ENCODE data around the gene NELFA.
"Not testable (repeated sequence)": the region's sequence is repeated elsewhere in the genome, so short reads cannot be mapped to it uniquely, and the experiment has no call there.

Gene NELFA

DNA sequence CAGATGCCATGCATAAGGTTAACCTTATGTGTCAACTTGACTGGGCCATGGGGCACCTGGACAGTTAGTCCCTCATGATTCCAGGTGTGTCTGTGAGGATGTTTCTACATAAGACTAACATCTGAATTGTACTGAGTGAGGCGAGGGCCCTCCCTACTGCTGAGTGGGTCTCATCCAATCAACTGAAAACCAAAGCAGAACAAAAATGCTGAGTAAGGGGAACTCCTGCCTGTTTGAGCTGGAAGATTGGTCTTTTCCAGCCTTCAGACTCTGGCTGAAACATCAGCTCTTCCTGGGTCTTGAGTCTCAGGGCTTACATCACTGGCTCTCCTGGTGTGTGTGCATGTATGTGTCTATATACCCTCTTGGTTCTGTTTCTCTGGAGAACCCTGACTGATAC is 13.8 kb downstream of the NELFA start:
- POLR2A ChIA-PET (ENCODE audit: low non-redundant PET), result no interaction called here
- CTCF ChIA-PET, result no interaction called here

GRCh38 chr4:1993718-1994516 is 14.9 kb downstream of the NELFA start:
- DNase-seq (ENCODE audit: low spot score); H3K27ac ChIP-seq; POLR2A ChIA-PET (ENCODE audit: low non-redundant PET): not testable (repeated sequence)
- CTCF ChIA-PET, result interaction anchor here (0.6 kb wide), 1 partner anchor 845 kb away, joined by 4 read pairs; no protein-coding TSS in a partner anchor

More for the DNA sequence above, 13.8 kb downstream of the NELFA start:
- no peak for DNase-seq (ENCODE audit: low spot score)
- no peak overlapping the region for H3K27ac ChIP-seq
- TF ChIP-seq, protein P1, sequence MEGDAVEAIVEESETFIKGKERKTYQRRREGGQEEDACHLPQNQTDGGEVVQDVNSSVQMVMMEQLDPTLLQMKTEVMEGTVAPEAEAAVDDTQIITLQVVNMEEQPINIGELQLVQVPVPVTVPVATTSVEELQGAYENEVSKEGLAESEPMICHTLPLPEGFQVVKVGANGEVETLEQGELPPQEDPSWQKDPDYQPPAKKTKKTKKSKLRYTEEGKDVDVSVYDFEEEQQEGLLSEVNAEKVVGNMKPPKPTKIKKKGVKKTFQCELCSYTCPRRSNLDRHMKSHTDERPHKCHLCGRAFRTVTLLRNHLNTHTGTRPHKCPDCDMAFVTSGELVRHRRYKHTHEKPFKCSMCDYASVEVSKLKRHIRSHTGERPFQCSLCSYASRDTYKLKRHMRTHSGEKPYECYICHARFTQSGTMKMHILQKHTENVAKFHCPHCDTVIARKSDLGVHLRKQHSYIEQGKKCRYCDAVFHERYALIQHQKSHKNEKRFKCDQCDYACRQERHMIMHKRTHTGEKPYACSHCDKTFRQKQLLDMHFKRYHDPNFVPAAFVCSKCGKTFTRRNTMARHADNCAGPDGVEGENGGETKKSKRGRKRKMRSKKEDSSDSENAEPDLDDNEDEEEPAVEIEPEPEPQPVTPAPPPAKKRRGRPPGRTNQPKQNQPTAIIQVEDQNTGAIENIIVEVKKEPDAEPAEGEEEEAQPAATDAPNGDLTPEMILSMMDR (conservative IDR thresholded peaks at IDR 0.05; ENCODE audit: low read depth), result no peak

GRCh38 chr4:1993169-1993516 is 15.6 kb downstream of the NELFA start:
- ChIA-PET POLR2A (ENCODE audit: low non-redundant PET) (no interaction called here), CTCF (no interaction called here)
- H3K27ac ChIP-seq, result no peak overlapping the region
- TF ChIP-seq, protein P1 (conservative IDR thresholded peaks at IDR 0.05; ENCODE audit: low read depth), result no peak
- no peak for DNase-seq (ENCODE audit: low spot score)

DNA sequence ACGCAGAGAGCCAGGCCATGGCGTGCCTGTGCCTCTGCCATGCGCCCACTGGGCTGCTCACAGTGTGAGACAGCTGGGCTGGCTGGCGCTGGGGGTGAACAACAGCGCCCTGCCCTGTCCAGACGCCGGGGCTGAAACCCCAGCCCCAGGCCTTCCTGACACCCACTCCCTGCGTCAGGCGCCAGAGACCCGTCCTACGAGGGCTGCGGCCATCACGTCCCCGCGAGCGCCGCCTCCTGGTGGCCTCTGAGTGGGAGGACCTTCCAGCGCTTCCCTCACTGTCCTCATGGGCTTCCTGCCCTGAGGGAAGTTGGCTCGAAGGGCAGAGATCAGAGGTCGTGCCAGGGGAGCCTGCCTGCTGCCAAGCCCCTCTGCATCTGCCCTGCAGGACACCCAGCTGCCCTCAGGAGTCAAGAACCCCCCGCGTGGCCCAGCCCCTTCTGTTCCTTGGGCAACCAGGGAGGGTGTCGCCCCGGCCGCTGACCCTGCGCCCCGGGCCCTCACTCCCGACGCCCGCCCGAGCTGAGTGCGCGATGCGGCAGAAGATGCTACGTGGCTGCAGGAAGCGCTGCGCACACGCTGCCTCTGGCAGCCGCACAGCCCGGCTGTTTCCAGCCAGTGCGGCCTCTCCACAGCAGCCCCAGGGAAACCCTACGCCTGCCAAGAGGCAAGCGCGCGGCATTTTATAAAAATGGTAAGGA is 16.2 kb downstream of the NELFA start:
- TF ChIP-seq, protein P1 (conservative IDR thresholded peaks at IDR 0.05; ENCODE audit: low read depth), result no peak
- no peak for DNase-seq (ENCODE audit: low spot score)
- H3K27ac ChIP-seq, result no peak overlapping the region
- CTCF ChIA-PET, result no interaction called here
- POLR2A ChIA-PET (ENCODE audit: low non-redundant PET), result no interaction called here

DNA sequence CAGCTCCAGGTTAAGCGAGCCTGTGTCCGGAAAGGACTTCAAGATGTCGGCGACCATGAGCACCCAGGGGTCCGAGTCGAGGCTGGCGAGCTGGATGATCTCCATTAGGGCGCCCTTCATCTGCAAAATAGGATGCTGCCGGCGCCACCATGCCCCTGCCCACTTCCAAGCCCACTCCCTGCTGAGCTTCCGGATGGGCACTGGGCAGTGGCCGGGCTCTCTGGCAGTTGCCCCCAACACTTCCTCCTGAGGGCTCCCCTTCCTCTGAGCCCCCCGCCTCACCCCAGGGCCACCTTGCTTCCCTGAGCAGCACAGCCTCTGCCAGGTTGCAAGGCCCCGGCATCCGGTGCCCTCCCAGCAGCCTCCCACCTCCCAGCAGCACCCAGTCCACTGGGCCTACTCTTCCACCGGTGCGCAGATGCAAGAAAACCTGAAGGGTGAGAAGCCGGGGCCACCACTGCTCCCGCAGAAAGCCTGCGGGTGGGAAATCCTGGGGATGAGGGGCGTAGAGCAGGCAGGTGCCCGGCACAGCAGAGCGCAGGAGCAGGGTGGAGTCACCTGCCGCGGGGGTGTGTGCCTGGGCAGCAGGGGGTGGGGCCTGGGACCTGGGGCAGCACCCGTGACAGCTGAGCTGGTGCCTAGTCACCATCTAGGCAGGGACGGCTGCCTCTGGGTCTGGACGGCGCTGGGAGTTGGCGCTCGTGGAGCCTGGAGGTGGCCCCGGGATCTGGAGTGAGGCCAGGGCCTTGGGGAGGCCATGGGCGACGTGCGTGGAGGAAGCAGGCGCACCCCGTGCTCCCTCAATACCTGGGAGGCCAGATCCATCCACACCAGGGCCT is 17.0 kb downstream of the NELFA start:
- no peak for DNase-seq (ENCODE audit: low spot score)
- no peak overlapping the region for H3K27ac ChIP-seq
- TF ChIP-seq, protein P1 (conservative IDR thresholded peaks at IDR 0.05; ENCODE audit: low read depth), result no peak
- CTCF ChIA-PET, result no interaction called here
- POLR2A ChIA-PET (ENCODE audit: low non-redundant PET), result no interaction called here

GRCh38 chr4:1991087-1991486 is 17.7 kb downstream of the NELFA start:
- TF ChIP-seq, protein P1 (conservative IDR thresholded peaks at IDR 0.05; ENCODE audit: low read depth), result no peak
- H3K27ac ChIP-seq, result no peak overlapping the region
- CTCF ChIA-PET, result no interaction called here
- DNase-seq (ENCODE audit: low spot score), result no peak
- POLR2A ChIA-PET (ENCODE audit: low non-redundant PET), result no interaction called here

All from RWPE1 (cell line).